GM21576 (cell line): ENCODE measurements around the gene SLC35E4.
"Not testable (repeated sequence)": the region's sequence is repeated elsewhere in the genome, so short reads cannot be mapped to it uniquely, and the experiment has no call there.

Experiments used
- ATAC-seq: cut with Tn5 transposase; IDR thresholded peaks from one replicate; pipeline ENCODE4 v1.9.1; 2021; ENCODE audit warnings: mild to moderate bottlenecking, moderate library complexity; ENCODE audit not compliant: unreplicated experiment

SLC35E4 gene

GRCh38 chr22:30635273-30636225, at the start of gene SLC35E4:
SLC35E4 (plus strand) TSS chr22:30635781; CDS start chr22:30636451, 670 bp downstream.
- peak; percentile 58 for ATAC-seq

- ATAC-seq = no peak
Measured at GRCh38 chr22:30586414-30586813, 49.2 kb upstream of the SLC35E4 start.

GRCh38 chr22:30591191-30591587, 44.4 kb upstream of the SLC35E4 start:
- ATAC-seq = no peak

- ATAC-seq = peak; percentile 97
Measured at GRCh38 chr22:30591588-30592359, 43.8 kb upstream of the SLC35E4 start, which contains the start of gene PES1. PES1 (minus strand) TSS chr22:30591910; CDS start chr22:30591833, 77 bp downstream.

GRCh38 chr22:30592360-30592713, 43.2 kb upstream of the SLC35E4 start:
- ATAC-seq = not testable (repeated sequence)

- ATAC-seq = no peak
Measured at GRCh38 chr22:30596199-30596598, 39.4 kb upstream of the SLC35E4 start.

GRCh38 chr22:30596886-30597285, 38.7 kb upstream of the SLC35E4 start:
- no peak for ATAC-seq

GRCh38 chr22:30598986-30599385, 36.6 kb upstream of the SLC35E4 start:
- no peak for ATAC-seq

- ATAC-seq = no peak
Measured at GRCh38 chr22:30600921-30601320, 34.7 kb upstream of the SLC35E4 start.

- no peak for ATAC-seq
Measured at GRCh38 chr22:30601464-30601863, 34.1 kb upstream of the SLC35E4 start.

- ATAC-seq = no peak
Measured at GRCh38 chr22:30602049-30602448, 33.5 kb upstream of the SLC35E4 start.

- ATAC-seq = no peak
Measured at GRCh38 chr22:30603801-30604200, 31.8 kb upstream of the SLC35E4 start.

GRCh38 chr22:30604723-30605122, 30.9 kb upstream of the SLC35E4 start:
- no peak for ATAC-seq

GRCh38 chr22:30605449-30606110, 30.0 kb upstream of the SLC35E4 start:
- ATAC-seq = no peak

- no peak for ATAC-seq
Measured at GRCh38 chr22:30606455-30607299, 28.9 kb upstream of the SLC35E4 start, which contains the start of gene TCN2. TCN2 (plus strand) TSS chr22:30607174; CDS start chr22:30607332, 158 bp downstream.

- no peak for ATAC-seq
Measured at GRCh38 chr22:30607300-30607930, 28.2 kb upstream of the SLC35E4 start.

GRCh38 chr22:30607939-30608338, 27.6 kb upstream of the SLC35E4 start:
- no peak for ATAC-seq

- no peak for ATAC-seq
Measured at GRCh38 chr22:30609260-30610185, 26.1 kb upstream of the SLC35E4 start.

- ATAC-seq = no peak
Measured at GRCh38 chr22:30610299-30610698, 25.3 kb upstream of the SLC35E4 start.
